ENCODE measurements around the gene HSBP1L1.
A peak's percentile ranks its signal among the peaks of the same experiment; 100 is the strongest.
"Not testable (repeated sequence)": the region's sequence is repeated elsewhere in the genome, so short reads cannot be mapped to it uniquely, and the experiment has no call there.

Gene HSBP1L1

DNA sequence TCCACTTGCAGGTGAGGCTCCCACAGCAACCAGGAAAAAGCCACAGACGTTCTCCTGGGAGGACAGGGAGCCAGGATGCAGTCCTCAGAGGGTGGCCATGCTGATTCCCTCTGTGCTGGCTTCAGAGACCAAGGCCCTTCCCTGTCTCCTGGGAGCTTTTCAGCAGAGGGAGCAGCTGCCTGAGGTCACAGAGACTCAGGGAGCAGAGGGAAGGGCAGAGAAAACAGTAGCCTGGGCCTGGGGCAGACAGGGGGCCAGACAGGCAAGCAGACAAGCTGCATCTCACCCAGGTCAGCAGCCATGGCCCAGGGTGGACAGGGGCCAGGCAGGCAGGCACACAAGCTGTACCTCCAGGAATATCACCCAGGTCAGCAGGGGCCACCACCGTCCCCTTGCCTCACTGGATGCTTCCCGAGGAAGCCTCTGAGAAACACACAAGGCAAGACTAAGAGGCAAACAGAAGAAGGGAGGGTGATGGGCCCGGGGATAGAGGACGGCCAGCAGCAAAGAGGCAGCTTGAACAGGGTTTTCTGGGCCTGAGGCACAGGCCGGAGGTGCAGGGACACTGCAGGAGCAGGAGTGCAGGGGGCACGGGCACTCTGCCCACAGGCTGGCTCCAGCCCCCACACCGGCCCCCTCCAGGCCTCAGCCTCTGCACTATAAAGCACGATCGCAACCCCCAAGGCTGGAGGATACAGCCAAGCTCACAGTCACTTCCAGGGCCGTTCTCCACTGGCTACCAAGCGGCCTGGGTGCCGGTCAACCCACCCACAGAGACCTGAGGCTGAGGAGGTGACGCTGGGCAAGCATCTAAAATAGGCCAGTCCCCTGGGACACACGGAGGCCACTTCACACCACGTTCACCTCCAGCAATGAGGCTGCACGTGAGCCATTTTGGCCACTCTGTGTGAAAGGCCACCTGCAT, 19.1 kb upstream of the HSBP1L1 start:
- no peak for DNase-seq

DNA sequence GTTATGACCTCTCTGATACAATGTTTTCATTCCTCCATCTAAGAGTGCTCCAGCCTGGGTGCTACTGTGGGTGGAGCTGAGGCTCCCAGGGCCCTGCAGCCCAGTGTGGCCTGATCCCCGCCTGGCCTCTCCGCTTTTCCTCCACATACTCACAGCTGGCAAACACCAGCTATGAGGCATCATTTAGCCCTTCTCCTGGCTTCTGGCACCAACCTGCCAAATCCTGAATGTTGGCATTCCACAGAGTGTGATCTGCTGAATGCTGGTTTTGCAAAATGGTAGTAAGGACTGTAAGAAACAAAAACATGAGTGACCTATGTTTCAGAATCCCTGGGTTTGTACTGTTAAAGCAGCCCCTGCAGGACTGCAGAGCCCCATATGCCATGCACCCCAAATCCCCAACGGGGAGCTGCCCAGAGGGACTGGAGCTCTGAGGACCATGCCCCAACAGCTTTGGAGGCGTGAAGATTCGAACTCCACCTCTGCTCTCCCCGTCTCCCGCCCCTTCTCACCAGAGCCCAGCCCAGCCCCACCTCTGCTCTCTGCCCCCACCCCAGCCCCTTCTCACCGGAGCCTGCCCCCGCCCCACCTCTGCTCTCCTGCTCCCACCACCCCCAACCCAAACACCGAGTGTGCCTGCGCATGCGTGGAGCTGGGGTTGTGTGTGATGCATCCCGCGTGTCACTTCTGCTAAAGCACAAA, 17.2 kb upstream of the HSBP1L1 start:
- no peak for DNase-seq

DNA sequence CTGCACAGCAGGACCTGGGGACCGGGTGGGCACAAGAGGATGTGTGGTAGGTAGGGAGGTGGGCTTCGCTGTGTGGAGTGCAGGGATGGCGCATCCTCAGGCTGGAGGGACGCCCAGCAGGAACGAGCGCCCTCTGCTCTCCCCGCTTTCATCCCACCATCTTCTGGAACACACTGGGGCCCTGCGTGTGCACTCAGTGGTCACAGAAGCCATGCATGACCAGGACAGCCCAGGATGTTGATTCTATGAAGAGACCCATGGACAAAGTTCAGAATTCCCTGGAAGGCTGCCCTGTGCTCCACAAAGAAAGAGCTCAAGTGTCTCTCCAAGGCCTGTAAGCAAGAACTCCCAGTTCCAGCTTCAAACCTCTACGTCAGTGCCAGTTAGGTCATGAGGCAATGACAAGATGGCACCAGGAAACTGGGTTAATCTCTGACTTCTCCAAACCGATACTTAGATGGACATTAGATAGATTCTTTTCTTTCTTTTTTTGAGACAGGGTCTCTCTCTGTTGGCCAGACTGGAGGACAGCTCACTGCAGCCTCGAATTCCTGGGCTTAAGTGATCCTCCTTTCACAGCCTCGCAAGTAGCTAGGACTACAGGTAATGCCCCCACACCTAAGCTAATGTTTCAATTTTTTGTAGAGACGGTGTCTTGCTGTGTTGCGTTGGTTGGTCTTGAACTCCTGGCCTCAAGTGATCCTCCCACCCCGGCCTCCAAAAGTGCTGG, 16.4 kb upstream of the HSBP1L1 start:
- no peak for DNase-seq

DNA sequence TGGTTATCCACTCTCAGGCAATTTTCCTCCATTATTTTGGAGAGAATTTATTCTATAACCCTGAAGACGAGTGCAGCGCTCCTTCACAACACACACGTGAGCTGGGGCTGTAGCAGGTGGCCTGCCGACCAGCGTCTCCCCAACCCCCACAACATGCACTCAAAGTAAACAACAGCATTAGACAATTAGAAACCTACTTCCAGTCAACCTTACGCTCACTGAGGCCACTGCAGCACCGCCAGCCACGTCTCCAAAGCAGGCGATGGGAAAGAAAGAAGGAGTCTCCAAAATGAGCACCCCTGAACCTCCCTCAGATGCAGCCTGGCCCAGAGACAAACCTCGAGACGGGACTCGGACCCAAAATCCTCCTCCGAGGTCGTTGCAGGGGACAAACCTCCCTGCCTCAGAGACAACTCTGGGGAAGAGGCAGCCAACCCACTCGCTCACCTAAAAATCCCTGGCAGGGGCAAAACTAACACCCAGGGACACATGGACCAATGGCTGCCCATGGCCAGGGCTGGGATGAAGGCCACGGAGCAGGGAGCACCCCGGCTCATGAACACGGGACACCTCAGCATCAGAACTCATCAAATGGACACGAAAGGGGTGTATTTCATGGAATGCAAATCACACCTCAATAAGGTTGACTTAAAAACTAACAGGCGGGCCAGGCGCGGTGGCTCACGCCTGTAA, 15.6 kb upstream of the HSBP1L1 start:
- no peak for DNase-seq

GRCh38 chr18:79949697-79950487, 14.6 kb upstream of the HSBP1L1 start:
- peak; percentile 87 for DNase-seq

DNA sequence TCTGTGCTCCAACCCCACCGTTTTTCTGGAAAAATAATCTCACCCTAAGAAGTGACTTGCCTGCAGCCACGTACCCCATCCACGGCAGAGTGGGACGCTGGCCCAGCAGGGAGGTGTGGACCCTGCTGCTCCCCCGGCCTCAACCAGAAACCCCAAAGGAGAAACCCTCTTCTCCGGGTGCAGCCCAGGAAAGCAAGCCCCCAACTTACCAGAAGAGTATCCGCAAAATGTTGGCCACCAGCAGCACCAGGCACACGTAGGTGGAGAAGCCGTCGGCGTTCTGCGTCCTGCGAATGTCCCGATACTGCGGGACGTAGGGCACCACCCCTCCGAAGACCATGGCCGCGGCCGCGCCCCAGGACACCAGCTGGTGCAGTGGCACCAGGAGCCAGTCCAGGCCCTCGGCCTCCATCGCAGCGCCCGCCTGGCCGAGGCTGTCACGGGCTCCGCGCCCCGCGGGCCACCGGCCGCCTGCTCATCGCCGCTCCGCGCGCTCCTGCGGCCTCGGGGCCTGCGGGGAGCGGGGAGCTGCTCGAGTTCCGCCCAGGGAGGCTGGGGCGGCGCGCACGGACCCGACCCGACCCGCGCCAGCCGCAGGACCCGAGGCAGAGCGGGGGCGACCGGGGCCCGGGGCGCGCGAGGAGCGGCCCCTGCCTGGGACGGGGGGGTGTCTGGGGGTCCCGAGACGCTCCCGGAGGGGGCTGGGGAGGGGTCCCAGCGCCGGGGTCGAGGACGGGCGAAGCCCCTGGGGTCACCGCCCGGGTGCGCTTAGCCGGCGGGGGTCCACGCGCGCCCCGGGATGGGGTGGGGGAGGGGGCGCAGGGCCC, 13.7 kb upstream of the HSBP1L1 start:
- DNase-seq: no peak

DNA sequence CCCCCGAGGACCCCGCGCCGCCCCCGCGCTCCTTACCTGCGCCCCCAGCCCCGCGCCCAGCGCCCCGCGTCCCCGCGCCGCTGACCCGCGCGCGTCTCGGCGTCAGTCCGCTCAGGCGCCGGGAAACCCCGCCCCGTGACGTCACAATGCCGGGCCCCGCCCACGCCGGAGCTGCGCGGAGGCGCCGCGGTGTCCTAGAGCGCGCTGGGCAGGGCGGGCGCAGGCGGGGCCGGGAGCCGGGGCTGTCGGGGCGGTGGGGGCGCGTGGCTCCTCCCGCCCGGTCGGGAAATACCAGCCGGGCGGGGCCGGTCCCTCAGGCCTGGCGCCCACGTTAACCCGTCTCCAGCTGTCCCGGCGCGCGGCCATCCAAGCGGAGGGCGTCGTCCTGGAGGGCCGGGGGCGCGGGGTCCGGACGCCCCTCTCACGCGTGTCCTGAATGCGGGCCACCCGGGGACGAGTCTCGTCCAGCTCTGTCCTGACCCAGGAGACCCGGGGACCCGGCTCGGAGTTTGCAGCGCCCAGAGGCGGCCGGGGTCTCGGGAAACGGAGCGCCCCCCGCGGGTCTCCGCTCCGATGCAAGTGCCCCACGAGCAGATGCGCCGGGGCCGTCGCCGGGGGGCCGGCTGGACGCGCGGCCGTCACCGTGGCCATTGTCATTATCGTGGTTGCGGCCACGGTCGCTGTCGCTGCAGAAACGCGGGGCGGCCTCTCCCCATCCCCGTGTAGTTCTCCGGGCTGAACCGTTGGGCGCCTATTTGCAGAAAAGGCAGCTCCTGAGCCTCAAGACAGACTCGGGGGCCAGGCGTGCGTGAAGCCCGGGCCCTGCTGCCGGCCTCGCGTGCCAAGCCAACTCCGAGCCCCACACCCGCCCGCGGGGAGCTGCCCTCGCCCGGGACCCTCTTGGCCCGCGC, 12.6 kb upstream of the HSBP1L1 start, which contains the start of gene SLC66A2:
Gene SLC66A2, minus strand, starts transcription at position 109 of the 911 bp plus-strand sequence. CDS start 727 bp downstream, outside the sequence.
- no peak for DNase-seq

DNA sequence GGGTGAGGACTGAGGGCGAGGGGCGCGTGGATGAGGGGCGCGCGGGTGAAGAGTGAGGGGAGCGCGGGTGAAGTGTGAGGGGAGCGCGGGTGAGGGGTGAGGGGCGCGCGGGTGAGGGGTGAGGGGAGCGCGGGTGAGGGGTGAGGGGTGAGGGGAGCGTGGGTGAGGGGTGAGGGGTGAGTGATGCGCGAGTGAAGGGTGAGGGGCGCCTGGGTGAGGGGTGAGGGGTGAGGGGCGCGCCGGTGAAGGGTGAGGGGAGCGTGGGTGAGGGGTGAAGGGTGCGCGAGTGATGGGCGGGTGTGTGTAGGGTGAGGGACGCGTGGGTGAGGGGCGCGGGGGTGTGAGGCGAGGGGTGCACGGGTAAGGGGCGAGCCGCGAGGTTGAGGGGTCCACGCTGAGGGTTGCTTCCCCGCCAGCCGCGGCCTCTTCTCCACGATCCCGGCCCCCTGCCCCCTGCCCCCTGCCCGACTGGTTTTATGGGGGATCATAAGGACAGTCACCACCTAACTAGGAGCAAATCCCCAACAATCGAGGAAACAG, 11.9 kb upstream of the HSBP1L1 start:
- no peak for DNase-seq

DNA sequence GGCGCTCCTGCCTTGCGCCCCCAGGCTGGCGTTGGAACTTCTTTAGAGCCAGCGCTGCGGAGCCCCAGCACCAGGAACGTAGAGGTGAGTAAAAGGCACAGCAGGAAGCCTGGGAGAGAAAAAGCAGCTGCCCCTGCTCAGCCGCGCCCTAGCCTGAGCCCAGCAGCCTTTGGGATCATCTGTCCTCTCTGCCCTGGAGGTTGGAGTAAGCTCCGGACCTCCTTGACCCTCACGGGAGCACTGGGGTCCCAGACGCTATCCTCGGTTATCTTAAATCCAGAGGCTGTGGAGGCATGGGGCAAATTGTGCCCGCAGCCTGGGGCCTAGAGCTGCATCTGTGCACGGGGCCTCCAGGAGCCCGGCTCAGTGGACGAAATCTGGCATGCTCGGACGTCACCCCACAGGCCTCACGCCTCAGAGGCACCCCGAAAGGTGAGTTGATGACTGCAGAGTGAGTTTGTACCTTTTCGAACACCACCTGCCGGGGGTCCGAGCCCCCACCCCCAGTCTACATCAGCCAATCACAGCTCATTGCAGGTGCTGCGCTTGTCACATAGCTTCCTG, 11.4 kb upstream of the HSBP1L1 start:
- no peak for DNase-seq

- no peak for DNase-seq
Measured at GRCh38 chr18:79953971-79954651, 10.3 kb upstream of the HSBP1L1 start.

DNA sequence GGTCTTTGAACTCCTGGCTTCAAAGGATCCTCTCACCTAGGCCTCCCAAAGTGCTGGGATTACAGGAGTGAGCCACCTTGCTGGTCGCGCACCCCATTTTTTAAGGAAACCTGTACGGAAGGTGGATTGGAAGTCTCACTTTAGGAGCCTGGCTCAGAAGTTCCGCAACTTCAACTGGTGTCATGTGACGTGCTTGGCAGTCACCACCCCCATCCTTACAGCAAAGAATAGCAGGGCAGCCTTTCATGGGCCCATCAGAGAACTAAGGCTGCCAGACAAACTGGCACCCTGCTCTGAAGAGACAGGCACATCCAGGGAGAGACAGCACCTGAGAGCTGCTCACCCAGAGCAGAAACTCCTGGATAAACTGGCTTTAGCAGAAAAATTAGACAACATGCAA, 9.7 kb upstream of the HSBP1L1 start:
- no peak for DNase-seq

- DNase-seq: no peak
Measured at GRCh38 chr18:79955302-79956075, 9.0 kb upstream of the HSBP1L1 start.

GRCh38 chr18:79956276-79956675, 8.2 kb upstream of the HSBP1L1 start:
- DNase-seq: no peak

DNA sequence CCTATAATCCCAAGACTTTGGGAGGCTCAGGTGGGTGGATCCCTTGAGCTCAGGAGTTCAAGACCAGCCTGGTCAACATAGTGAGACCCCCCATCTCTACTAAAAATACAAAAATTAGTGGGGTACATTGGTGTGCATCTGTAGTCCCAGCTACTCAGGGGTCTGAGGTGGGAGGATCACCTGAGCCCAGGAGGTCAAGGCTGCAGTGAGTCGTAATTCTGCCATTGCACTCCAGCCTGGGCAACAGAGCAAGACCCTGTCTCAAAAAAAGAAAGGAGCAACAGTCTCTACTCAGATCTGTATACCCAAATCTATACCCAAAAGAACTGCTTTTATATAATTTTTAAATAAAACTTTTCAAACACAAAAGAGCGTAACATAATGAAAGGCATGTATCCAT, 5.5 kb upstream of the HSBP1L1 start:
- no peak for DNase-seq

DNA sequence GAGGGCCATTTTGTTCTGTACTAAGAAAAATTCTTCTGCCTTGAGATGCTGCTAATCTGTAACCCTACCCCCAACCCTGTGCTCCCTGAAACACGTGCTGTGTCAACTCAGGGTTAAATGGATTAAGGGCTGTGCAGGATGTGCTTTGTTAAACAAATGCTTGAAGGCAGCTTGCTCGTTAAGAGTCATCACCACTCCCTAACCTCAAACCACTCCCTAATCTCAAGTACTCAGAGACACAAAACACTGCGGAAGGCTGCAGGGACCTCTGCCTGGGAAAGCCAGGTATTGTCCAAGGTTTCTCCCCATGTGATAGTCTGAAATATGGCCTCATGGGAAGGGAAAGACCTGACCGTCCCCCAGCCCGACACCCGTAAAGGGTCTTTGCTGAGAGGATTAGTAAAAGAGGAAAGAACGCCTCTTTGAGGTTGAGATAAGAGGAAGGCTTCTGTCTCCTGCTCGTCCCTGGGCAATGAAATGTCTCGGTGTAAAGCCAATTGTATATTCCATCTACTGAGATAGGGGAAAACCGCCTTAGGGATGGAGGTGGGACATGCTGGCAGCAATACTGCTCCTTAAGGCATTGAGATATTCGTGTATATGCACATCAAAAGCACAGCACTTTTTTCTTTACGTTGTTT, 4.2 kb upstream of the HSBP1L1 start:
- not testable (repeated sequence) for DNase-seq

DNA sequence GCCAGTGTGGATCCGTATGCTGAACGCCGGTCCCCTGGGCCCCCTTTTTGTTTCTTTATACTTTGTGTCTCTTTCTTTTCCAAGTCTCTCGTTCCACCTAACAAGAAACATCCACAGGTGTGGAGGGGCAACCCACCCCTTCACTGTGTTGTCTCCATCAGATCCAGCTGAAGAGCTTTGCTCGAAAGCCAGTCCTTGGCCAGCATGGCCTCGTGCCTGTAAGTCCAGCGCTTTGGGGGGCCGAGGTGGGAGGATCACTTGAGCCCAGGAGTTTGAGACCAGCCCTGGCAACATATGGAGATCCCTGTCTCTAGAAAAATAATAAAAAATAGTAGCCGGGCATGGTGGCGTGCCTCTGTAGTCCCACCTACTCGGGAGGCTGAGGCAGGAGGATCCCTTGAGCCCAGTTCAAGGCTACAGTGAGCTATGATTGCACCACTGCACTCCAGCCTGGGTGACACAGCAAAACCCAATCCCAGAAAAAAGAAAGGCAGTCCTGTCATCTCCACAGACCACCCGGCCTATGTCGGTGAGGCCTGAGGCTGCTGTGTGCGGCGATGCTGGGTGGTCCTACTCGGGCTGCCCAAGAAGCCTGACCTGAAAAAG, 3.4 kb upstream of the HSBP1L1 start:
- DNase-seq: no peak
